Thyroid gland (tissue), 4 donors: Measurements from ENCODE around the gene GH2. TPM values are rescaled to one million over a fixed set of nuclear protein-coding genes. Genes with fewer than 3 reads are reported as not detected.

Experiments used
- DNase-seq, 2 donors: peaks; one replicate each; pipeline ENCODE4 v3.0.0-alpha.2; 2019
- H3K27ac ChIP-seq, 3 donors: fragments of 200-600 bp; sonication (generic); 1 replicate in 2 of 3; 2 replicates in 1 of 3; pipeline ENCODE4 v1.5.1; 2016 to 2019; ENCODE audit warnings: mild to moderate bottlenecking in 1 of 3, moderate library complexity in 1 of 3
- H3K27me3 ChIP-seq: fragments of 200-600 bp; sonication (generic); one replicate; pipeline ENCODE4 v1.5.1; 2019
- H3K36me3 ChIP-seq, 2 donors: fragments of 200-600 bp; sonication (generic); one replicate each; pipeline ENCODE4 v1.5.1; 2016 to 2019
- H3K4me1 ChIP-seq, 2 donors: fragments of 200-600 bp; sonication (generic); one replicate each; pipeline ENCODE4 v1.5.1; 2017 to 2019
- H3K4me3 ChIP-seq, 3 donors: fragments of 200-600 bp; sonication (generic); replicated peaks in 1 of 3; 1 replicate in 2 of 3; 2 replicates in 1 of 3; pipeline ENCODE4 v1.5.1; 2016; ENCODE audit warnings: mild to moderate bottlenecking in 1 of 3
- H3K9me3 ChIP-seq: fragments of 200-600 bp; sonication (generic); one replicate; pipeline ENCODE4 v1.5.1; 2017
- POLR2A ChIP-seq, 2 donors: fragments of 450-650 bp; IDR thresholded peaks; one replicate each; pipeline ENCODE4 v1.6.1; 2017; ENCODE audit warnings: antibody characterized with exemption in 2 of 2, mild to moderate bottlenecking in 2 of 2, moderate library complexity in 1 of 2
- WGBS, 2 donors: methylation state at CpG; one replicate each; pipeline ENCODE4 v1.1.5; 2017; 5-methylcytosine and 5-hydroxymethylcytosine counted together
- intact Hi-C: fragments of 100-400 bp; cut with DNase I; formaldehyde crosslinking; loops from one replicate; pipeline ENCODE4 v1.15.1; 2023
- total RNA-seq, 4 donors: library from RNA; depleted of rRNA; stranded (reverse); fragments of >200 nt; gene quantifications; one replicate each; pipeline ENCODE4 v1.2.3, GENCODE V29; 2016
- TF ChIP-seq, protein P1 (sequence below), 6 experiments: fragments of 200-600 bp in 3 of 6; fragments of 450-650 bp in 3 of 6; sonication (generic) in 3 of 6; IDR thresholded peaks; one replicate each; pipeline ENCODE4 v1.5.1; 2016 to 2019; ENCODE audit warnings: antibody characterized with exemption in 6 of 6, mild to moderate bottlenecking in 2 of 6, inconsistent platforms in 1 of 6, moderate library complexity in 1 of 6

The GH2 gene
- total RNA-seq, 4 donors from 2014 or later: not detected

DNA sequence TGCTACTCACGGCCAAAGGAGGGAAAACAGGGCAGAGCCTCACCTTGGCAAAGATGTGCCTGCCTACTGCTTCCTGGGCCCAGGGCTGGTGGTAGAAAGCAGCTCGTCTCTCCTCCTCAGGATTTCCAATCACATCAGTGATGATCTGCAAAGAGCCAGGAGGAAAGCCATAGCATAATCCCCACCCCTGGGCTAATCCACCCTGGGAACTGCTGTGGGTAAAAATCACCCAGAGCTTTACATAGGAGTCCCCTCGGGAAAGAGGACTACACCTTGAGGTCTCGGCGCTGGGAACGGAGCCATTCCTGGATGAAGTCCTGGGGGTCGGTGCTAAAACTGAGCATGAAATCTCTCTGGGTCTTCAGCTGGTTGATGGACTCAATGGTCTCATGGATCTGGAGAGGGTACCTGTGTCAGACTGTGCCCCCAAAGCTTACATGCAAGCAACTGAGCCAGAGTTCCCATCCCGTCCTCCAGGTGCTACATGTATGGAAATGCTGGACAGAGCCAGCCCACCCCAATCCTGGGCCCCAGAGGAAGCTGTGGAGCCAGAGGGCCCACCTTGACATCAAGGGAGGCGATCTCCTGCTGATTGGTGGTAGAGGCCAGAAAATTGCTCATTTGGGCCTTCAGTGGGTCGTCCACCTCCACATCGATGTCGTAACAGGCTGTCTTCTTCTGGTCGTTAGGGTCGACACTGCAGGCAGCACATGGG is 48.6 kb downstream of the GH2 start:
- H3K27me3 ChIP-seq: no peaks in the 10 kb centered on the region
- no peak for DNase-seq
- peaks cover 69 to 74% of the 10 kb centered on the region in 2 donors for H3K36me3 ChIP-seq
- no peak overlapping the region for H3K27ac ChIP-seq
- no peak overlapping the region for H3K4me3 ChIP-seq
- H3K9me3 ChIP-seq: no peaks in the 10 kb centered on the region
- H3K4me1 ChIP-seq: peaks cover 14 to 34% of the 10 kb centered on the region in 2 donors
- TF ChIP-seq, protein P1, sequence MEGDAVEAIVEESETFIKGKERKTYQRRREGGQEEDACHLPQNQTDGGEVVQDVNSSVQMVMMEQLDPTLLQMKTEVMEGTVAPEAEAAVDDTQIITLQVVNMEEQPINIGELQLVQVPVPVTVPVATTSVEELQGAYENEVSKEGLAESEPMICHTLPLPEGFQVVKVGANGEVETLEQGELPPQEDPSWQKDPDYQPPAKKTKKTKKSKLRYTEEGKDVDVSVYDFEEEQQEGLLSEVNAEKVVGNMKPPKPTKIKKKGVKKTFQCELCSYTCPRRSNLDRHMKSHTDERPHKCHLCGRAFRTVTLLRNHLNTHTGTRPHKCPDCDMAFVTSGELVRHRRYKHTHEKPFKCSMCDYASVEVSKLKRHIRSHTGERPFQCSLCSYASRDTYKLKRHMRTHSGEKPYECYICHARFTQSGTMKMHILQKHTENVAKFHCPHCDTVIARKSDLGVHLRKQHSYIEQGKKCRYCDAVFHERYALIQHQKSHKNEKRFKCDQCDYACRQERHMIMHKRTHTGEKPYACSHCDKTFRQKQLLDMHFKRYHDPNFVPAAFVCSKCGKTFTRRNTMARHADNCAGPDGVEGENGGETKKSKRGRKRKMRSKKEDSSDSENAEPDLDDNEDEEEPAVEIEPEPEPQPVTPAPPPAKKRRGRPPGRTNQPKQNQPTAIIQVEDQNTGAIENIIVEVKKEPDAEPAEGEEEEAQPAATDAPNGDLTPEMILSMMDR (IDR thresholded peaks at IDR 0.05): no peak
- no peak for TF ChIP-seq POLR2A (IDR thresholded peaks at IDR 0.05)
- WGBS, 2 donors: 84 to 90% methylated on average over 9 to 14 of the region's 14 CpGs
- intact Hi-C loops: no loop called here

DNA sequence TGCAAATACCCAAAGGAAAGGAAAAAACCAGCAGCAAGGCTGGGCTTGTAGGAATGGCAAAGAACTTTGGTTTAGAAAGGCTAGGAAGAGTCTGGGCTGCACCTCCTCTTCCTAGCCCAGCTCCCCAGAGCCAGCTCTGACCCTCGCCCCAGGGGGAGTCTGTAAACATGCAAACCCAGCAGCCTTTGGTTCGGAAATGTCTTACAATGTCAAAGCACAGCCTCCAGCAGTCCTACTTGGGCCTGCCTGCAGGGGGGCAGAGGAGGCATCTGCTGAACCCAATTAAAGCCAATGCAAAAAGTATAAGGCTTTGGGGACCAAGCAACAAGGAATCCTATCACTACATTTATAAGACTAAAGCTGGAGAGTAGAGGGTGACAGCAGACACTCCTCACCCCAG is 49.3 kb downstream of the GH2 start:
- no peak overlapping the region for H3K27ac ChIP-seq
- TF ChIP-seq POLR2A (IDR thresholded peaks at IDR 0.05): no peak
- TF ChIP-seq, protein P1 (IDR thresholded peaks at IDR 0.05): no peak
- H3K4me1 ChIP-seq: peaks cover 9 to 30% of the 10 kb centered on the region in 2 donors

DNA sequence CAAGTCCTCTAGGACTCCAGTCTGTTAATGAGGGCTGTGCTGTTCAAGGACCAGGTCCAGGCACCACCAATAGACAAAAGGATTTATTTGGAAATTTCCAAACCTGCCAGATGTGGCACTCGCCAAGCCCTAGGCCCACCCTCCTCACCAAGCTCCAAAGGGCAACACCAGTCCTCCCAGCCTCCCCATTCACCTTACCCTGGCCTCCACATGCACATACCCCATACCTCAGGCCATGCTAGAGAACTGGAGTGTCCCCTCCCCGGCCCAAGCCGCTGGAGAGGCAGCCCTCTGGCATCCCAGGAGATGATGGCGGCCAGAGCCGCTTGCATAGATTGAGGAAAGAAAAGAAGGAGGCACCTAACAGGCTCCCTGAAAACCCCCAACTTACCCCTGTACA is 49.7 kb downstream of the GH2 start:
- H3K9me3 ChIP-seq: no peaks in the 10 kb centered on the region
- H3K4me1 ChIP-seq: peaks cover 8 to 25% of the 10 kb centered on the region in 2 donors
- WGBS, 2 donors: 86 to 88% methylated on average over 5 of the region's 5 CpGs
- no peak for DNase-seq
- H3K27ac ChIP-seq: no peak overlapping the region
- intact Hi-C loops: no loop called here
- no peak overlapping the region for H3K4me3 ChIP-seq
- TF ChIP-seq, protein P1 (IDR thresholded peaks at IDR 0.05): no peak
- no peak for TF ChIP-seq POLR2A (IDR thresholded peaks at IDR 0.05)
- H3K27me3 ChIP-seq: no peaks in the 10 kb centered on the region
- peaks cover 69 to 74% of the 10 kb centered on the region in 2 donors for H3K36me3 ChIP-seq

More for the DNA sequence above, 49.3 kb downstream of the GH2 start:
- WGBS, 2 donors: 84 to 86% methylated on average over 2 of the region's 2 CpGs
- Histone ChIP-seq H3K36me3 (peaks cover 69 to 74% of the 10 kb centered on the region in 2 donors), H3K4me3 (no peak overlapping the region), H3K27me3 (no peaks in the 10 kb centered on the region), H3K9me3 (no peaks in the 10 kb centered on the region)
- DNase-seq: no peak
- intact Hi-C loops: no loop called here

DNA sequence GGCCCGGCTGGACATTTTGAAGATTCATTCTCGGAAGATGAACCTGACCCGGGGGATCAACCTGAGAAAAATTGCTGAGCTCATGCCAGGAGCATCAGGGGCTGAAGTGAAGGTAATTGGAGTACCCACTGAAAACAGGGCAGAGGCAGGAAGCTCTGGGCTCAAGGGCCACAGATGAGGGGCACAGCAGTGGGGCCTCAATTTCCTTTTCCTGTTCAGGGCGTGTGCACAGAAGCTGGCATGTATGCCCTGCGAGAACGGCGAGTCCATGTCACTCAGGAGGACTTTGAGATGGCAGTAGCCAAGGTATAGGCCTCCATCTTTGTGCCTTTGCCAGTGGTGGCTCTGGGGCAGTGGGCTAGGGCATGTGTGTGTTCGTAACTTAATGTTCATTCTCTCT is 50.2 kb downstream of the GH2 start:
- Histone ChIP-seq H3K36me3 (peaks cover 69 to 70% of the 10 kb centered on the region in 2 donors), H3K9me3 (no peaks in the 10 kb centered on the region), H3K4me1 (peaks cover 8 to 24% of the 10 kb centered on the region in 2 donors), H3K27ac (no peak overlapping the region), H3K4me3 (no peak overlapping the region), H3K27me3 (no peaks in the 10 kb centered on the region)
- TF ChIP-seq POLR2A (IDR thresholded peaks at IDR 0.05): no peak
- TF ChIP-seq, protein P1 (IDR thresholded peaks at IDR 0.05): no peak
- 78 to 88% methylated on average over 8 of the region's 8 CpGs for WGBS, 2 donors
- intact Hi-C loops: no loop called here
- no peak for DNase-seq

DNA sequence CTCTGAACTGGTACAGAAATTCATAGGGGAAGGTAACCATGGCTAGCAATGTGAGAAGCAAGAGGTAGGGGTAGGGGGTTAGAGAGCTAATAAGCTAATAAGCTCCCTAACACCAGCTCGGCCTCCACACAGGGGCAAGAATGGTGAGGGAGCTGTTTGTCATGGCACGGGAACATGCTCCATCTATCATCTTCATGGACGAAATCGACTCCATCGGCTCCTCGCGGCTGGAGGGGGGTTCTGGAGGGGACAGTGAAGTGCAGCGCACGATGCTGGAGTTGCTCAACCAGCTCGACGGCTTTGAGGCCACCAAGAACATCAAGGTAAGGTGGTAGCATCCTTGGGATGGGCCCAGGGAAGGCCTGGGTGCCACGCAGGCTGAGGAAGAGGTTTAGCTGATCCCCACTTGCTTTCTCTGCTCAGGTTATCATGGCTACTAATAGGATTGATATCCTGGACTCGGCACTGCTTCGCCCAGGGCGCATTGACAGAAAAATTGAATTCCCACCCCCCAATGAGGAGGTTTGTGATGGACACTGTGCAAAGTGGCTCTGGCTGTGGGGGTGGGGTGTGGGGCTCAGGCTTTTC is 50.7 kb downstream of the GH2 start:
- Histone ChIP-seq H3K4me3 (no peak overlapping the region), H3K9me3 (no peaks in the 10 kb centered on the region), H3K36me3 (peaks cover 64 to 65% of the 10 kb centered on the region in 2 donors), H3K27me3 (no peaks in the 10 kb centered on the region), H3K27ac (no peak overlapping the region), H3K4me1 (peaks cover 13 to 27% of the 10 kb centered on the region in 2 donors)
- intact Hi-C loops: no loop called here
- DNase-seq: no peak
- TF ChIP-seq POLR2A (IDR thresholded peaks at IDR 0.05): no peak
- TF ChIP-seq, protein P1 (IDR thresholded peaks at IDR 0.05): no peak
- WGBS, 2 donors: 87 to 88% methylated on average over 15 of the region's 15 CpGs
